ENCODE data around the gene UVSSA. TPM values are rescaled to one million over a fixed set of nuclear protein-coding genes. Genes with fewer than 3 reads are reported as not detected.

UVSSA gene
- total RNA-seq, 1 donor from 2014 or later: 9.5 TPM

DNA sequence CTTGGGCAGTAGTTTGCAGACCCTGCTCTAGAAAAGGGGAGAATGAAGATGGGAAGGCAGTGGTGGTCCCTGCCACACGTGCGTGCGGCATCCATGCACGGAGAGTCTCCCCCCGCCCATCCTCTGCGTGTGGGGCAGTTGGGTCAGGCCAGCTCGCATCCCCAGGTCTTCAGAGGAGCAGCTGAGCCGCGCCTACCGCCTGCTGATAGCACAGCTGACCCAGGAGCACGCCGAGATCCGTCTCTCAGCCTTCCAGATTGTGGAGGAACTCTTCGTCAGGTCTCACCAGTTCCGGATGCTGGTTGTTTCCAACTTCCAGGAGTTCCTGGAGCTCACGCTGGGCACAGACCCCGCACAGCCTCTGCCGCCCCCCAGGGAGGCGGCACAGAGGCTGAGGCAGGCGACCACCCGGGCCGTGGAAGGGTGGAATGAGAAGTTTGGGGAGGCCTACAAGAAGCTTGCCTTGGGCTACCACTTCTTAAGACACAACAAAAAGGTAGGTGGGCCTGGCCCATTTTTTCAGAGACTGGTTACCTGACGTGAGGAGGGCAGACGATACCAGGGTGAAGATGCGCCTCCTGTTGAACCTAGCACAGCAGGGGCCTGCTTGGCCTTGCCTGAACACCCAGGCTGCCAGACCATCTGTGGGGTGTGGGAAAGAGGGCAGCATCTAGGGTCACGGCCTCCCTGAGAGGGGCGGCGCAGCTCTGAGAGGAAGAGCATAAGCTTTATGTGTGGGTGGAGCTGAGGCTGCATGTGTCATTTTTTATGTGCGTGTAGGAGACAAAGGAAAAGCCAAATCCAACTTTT is 2.6 kb downstream of the UVSSA start:
- no peak for DNase-seq

DNA sequence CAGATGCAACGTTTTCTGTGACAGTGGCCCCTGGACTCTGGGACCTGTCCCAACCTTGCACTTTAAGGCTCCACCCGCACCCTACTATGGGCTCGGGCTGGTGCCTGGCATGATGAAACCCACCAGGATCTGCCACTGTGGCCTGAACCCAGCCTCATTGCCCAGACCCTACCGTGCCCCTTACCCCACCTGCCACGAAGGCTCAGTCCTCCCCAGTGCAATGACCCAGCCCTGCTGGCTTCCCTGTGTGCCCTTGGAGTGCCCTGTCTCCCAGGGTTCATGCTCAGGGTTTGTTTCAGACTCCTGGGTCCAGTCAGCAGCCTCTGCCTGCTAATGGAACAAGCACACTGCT is 3.1 kb downstream of the UVSSA start:
- no peak for DNase-seq

DNA sequence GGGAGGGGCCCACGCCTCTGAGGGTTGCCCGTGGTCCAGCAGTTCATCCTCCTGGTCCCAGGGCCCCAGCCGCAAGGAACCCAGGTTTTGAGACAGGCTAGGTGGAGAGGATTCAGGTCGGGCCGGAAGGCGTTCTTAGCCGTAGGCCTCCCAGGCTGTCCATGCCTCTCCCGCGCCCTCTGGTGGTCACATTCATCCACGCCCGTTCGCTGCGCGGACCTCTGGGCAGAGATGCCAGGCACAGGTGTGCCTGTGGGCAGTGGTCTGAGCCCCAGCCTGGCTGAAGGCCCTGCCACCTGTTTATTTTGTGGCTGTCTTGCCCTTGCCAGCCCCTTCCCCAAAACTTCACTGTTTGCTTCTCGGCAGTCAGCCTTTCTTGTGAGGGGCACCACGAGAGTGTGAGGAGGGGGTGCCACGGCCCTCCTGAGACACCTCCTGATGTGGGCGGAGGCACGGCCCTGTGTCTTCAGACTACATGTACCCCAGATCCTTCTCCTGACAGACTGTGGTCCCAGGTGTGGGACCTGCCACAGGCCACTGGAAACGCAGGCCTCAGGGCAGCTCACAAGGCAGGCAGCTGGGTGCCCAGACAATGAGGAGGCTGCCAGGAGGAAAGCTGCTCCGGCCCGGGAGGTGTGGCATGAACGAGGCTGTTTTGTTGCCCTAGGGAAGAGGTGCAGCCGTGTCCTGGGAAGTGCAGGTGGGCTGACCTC is 5.0 kb downstream of the UVSSA start:
- DNase-seq: peak; percentile 63

DNA sequence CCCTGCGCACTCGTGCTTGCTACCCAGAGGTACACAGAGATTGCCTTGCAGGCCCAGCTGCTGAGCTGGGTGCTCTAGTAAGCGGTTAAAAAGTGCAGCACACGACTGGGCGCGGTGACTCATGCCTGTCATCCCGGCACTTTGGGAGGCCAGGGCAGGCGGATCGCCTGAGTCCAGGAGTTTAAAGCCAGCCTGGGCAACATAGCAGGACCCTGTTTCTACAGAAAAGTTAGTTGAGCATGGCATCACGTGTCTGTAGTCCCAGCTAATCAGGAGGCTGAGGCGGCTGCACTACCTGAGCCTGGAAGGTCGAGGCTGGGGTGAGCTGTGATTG is 5.5 kb downstream of the UVSSA start:
- no peak for DNase-seq

DNA sequence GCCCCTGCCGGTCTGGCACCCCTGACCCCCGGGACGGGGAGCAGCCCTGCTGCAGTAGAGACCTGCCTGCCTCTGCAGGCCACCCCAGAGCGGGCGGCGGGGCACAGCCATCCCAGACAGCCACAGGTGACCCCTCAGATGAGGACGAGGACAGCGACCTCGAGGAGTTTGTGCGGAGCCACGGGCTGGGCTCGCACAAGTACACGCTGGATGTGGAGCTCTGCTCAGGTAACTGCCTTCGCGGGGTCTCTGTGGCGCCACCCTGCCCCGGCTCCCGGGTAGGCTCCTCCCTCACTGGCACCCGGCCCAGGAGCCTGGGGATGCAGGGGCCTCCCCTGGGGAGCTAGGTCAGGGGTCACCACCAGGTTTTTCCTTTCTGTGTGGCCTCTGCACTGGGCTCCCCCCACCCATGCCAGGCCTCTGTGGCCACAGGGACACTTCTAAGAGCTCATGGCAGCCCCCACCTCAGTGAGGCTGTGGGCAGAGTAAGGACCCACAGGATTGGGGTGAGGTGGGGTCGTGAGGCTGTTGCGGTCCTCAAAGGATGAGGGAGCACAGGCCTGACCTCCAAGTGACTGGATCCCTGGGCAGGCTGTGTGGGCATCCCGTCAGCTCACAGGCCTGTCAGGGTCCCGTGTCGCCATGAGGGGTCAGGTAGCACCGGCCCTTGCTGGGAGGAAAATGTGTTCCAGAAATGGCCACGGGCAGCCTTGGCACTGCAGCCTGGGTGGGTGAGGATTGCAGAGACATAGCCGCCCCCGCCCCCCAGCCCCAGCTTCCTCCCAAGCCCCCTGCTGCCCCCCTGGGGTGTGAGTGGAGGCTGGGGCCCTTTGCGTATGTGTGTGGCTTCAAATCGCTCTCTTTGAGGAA is 6.4 kb downstream of the UVSSA start:
- no peak for DNase-seq

DNA sequence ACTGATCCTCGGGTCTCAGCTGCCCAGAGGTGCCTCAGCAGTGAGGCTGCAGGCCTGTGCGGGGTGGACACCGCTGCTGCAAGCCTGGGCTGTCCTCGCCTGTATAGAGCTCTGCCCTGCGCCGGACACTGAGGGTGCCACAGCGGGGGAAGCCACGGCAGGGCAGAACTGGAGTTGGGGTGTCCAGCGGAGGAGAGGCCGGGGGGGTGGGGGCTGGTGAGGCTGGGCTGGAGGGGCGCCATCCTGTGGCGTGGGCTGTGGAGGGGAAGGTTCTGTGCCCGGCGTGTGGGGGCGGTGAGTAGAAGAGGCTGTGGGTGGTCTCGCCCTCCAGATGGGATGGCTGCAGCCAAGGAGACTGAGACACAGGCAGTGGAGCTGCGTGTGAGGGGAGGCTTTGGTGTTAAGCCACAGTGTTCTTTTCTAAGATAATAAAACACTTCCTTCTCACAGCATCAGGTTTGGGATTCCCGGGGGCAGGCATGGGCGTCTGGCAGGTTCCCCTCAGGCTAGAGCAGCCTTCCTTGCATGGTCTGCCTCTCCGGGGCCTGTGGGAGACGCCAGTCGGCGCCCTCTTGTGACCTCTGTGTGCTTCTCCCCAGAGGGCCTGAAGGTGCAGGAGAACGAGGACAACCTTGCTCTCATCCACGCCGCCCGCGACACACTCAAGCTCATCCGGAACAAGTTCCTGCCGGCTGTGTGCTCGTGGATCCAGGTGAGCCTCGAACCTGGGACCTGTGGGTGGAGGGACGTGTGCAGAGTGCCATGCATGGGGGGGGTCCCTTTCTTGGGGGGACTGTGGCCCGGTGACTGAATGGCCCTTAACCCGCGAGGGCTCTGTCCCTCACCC is 7.4 kb downstream of the UVSSA start:
- DNase-seq: no peak

DNA sequence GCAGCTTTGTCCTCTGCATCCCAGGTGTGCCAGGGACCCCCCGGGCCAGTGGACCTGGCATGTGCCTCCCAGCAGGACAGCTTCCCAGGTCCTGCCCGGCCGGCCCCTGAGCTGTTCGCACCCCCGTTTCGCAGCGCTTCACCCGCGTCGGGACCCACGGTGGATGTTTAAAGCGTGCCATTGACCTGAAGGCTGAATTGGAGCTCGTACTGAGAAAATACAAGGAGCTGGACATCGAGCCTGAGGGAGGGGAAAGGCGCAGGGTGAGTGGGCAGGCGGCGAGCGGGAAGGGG is 7.9 kb downstream of the UVSSA start:
- no peak for DNase-seq

DNA sequence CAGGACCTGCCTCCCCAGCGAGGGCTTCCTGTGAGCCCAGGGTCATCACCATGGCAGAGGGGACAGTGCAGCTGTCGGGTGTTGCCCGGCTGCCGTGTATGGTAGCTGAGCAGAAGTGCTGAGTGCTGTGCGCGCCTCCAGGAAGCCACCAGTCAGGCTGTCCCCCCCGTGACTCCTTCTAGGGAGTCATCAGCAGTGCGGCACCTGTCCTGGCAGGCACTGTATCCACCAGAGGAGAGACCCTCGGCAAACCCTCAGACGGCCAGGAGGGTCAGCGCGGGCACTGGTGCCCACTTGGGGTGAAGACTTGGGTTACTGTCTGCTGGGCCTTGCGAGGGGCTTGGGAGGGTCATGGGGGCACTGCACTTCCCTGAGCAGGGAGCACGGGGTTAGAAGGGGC is 8.4 kb downstream of the UVSSA start:
- no peak for DNase-seq

DNA sequence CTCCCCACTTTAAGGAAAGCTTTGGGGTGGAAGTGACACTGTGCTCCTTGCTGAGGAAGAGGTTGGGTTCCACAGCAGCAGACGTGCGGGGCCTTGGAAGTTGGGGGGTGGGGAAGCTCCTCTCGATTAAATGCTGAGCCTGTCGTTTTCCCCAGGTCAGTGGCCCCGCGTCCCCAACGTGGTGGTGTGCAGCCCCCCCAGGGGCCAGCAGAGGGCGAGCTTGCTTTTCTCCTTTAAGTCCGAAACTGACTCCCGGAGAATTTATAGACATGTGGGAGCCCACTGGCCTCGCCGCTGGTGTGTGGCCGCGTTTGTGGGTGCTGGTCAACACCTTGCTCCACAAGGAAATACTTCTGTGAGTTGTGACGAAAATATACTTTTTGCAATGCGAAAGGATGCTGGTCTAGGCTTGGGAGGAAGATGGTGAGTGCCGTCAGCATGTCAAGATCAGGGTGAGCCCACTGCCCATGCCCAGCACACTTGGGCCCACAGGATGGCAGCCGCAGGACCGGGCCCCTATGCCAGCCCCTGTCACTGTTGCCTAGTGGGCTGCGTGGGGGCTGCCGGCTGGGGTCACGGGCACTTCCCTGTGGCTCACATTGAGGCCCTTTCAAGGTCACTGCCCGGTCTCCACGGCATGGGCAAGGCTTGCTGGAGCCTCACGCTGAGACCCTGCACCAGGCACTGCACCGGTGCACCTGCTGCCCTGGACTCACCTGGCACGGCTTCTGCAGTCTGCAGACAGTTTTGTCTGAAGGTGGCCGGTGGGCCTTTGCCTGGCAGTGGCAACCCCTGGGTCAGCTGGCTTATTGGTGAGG is 9.4 kb downstream of the UVSSA start:
- DNase-seq: no peak

DNA sequence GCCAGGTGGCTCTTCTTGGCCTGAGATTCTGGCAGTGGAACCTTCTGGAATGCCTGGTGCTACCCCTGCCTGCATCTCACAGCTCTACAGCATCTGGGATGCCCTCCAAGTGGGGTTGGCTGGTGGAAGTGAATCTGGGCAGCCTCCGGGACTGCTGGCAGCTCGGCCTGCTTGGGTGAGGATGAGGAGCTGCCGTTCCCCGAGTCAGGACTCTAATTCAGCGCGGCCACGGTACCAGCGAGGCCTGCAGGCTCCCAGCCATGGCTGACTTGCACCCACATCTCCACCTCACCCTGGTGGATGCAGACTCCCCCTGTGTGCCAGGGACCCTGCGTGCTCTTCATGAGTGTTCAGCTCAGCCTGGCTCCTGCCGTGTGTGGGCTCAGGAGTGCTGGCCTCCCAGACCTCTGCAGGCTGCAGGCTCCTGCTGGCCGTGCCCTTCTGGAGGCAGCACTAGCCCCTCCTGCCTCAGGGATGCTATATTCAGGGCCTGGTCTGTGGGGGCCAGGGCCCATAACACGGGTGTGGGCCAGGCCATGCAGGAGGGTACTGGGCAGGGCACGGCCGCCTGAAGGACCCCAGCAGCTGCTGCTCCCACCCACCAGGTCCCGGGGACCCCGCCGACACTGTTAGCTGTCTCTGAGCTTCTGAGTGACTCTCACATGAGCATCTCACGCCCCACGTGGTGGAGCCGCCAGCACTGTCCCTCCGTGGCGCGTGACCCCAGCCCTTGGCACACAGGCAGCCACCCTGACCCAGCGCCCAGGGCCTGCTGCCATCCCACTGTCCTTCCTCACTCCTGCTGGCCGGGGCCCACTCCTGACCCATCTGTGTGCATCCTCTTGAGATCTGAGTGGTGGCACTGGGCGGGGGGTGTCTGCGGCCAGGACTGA is 10.6 kb downstream of the UVSSA start:
- no peak for DNase-seq

DNA sequence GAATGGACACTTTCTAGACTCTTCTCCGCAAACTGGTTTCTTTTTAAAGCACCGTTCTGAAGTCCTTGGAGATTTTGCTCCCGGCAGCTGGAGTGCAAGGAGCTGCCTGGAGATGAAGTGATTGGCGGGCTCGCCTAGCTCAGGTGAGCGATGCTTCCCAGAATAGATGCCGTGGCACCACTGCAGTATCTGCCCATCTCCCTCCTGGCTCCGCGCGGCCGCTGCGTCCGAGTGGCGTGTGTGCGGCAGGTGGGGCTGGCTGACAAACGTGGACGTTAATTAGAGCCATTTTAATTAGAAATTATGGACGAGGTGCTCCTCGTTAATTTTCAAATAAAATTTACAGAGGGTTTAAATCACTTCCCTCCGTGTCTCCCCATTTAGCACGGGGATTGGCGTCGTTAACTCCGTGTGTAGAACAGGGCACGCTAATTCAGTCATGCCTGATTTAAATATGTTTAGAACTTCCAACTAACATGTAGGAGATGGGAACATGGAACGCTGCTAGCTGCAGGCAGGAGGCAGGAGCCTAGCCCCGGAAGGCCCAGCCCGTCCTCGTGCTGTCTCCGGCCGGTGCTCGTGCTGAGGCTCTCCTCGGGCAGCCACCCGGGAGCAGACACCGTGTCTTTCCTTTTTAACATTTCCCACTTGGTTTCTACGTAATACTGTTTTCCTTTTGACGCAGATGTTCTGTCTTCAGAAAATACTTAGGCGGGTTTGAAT is 11.6 kb downstream of the UVSSA start:
- DNase-seq: no peak

DNA sequence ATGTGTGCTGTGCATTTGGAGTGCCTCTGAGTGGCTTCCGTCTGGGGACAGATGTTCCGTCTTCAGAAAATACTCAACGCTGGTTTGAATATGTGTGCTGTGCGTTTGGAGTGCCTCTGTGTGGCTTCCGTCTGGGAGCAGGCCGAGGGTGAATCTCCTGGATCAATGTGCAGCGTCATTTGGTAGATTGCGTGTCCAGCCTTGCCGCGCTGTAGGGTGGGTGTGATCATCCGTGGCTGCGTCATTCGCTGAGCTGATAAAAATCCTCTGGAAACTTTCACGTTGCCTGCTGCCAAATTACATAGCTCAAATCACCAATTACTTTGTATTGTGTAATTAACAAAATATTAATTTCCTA is 12.1 kb downstream of the UVSSA start:
- DNase-seq: no peak

DNA sequence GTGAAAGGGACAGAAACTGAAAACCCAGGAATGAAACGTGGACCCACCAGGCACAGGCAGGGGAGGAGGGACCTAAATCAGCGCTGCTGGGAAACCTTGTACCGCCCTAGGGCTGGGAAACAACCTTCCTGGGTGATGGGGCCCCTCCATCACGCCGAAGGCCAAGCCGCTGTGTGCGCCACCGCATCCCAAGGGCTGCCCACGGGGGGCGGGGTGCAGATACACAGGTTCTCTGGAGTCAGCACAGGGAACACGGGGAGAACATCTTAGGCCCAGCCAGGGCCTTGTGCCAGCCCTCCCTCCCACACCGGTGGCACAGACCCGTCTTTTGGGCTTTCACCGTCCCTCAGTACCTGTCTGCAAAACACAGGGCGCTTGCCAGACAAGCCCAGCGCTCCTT is 13.0 kb downstream of the UVSSA start:
- DNase-seq: no peak

DNA sequence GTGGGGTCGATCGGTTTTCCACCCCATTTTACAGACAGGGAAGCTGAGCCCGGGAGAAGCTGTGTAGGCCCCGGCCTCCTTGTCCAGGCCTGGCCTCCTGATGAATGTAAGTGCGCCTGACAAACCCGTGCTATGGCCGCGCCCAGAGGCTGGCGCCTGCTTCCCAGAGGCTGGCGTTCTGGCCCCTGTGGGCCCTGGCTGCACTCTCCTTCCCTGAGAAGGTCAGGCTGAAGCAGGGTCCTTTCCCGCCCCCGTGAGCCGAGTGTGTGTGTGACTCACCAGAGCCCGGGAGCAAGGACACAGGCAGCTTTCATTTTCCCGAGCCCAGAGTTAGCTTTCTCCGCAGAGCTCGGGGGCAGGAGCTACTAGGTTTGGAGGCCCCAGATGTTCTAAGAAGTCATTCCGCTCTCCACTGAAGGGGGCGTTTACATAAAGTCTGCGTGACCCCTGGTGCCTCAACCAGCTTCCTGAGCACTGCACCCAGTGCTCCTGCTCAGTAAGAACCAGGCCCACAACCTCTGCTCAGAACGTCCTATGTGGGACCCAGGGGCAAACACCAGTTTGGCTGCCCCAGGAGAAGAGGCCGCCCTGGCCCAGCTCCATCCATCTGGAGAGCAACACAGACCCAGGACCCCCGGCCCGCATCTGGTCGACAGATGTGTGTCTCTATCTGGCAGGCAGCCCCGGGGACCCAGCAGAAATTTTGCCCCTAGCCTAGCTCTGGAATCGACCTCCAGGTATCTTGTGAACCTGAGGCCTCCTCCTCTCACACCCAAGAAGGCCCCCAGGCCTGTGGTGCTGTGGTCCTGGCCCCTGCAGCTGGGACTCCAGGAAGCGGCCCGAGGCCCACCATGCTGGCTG is 13.6 kb downstream of the UVSSA start:
- DNase-seq: no peak

DNA sequence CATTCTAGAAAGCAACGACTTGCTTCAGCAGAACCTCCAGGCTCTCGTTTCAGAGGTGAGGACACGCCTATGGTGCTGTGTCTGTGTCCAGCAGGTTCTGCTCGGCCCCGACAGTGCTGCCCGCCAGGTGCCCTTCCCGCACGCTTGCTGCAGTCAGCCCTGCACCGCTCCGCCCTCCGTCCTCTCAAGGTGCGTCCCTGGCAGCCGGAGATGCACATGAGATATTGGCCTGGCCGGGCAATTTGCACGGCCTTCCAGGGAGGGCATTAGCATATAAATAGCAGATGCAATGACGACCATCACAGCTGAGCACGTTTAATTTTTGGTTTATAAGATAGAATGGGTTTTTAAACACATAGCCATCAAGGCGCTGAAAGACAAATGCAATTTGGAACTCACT is 14.4 kb downstream of the UVSSA start:
- DNase-seq: no peak

DNA sequence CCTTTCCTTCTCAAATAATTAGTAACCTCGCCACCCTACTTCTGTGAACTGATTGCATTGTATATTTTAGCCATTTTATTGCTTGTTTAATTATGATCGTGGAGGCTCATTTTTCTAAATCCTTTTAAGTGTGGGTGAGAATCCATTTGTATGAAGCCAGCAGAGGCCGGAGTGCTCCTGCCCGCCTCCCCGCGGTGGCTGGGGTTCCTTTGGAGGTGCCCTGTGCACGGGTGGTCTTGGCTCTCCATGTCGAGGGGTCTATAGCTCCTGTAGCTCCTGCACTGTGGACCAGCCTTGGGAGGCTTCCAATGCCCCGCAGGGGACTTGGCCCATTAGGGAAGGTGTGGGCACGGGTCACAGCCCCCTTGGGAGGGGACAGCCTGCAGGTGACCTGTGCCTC is 15.0 kb downstream of the UVSSA start:
- DNase-seq: no peak

DNA sequence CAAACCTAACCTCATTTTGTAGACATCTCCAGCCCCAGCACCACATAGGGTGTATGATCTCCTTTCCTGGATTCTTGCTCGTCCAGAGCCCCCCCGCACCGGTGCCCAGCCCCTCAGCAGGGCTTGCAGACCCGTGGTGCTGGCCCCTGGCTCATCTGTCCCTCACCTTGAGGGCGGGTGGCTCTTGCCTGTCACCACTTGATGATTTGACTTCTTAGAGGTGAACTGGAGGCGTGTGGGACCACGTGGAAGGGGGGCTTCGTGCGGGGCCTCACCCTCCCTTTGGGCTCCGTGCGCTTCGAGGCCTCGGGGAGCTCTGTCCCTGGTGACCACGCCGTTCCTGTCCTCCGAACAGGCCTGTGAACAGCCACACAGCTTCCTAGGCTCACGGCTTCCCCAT is 15.5 kb downstream of the UVSSA start:
- no peak for DNase-seq

DNA sequence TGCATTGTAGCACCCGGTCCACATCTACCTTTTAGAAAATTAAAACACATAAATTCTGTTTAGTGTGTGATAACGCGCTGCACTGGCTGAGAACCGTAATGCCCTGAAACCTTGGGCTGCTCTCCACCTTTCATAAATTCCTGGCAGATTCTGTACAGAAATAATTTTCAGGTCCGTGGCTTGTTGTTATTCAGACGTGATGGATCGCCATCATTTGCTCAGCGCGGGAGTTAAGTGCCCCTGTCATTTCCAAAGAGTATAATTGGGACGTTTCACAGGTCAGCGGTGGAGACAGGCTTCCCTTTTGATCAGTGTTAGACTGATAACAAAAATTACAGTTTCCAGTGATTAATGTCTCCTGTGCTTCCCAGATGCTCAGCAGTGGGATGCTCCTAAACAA is 16.5 kb downstream of the UVSSA start:
- no peak for DNase-seq

DNA sequence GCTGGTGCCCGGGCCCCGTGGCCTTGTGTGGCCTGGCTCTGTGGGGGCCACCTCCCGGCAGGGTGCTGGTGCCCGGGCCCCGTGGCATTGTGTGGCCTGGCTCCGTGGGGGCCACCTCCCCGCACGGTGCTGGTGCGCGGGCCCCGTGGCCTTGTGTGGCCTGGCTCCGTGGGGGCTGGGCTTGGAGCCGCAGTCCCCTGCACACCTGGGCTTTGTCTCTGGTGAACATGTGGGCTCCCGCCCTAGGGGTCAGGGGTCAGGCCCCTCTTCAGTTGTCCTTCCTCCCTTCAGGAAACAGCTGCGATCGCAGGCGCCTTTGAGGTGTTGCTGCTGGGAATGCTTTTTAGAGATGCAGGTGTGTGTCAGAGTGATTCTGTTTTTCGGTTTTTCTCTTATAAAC is 17.2 kb downstream of the UVSSA start:
- DNase-seq: no peak

All from occipital lobe (tissue), 2 donors.